K562 (cell line): Measurements from ENCODE around the gene SRCAP. TPM values are rescaled to one million over a fixed set of nuclear protein-coding genes. Genes with fewer than 3 reads are reported as not detected.

Source experiments
- CGGBP1 ChIP-seq: fragments of 250-450 bp; sonication (Bioruptor Pico); IDR thresholded peaks from 2 replicates; pipeline ENCODE4 v1.9.0; 2021; ENCODE audit warnings: mild to moderate bottlenecking
- CTCF ChIP-seq, 3 experiments: IDR thresholded peaks in 2 of 3; conservative IDR thresholded peaks in 1 of 3; 2 replicates each; pipeline ENCODE4 v1.5.1; 2011 to 2012; ENCODE audit warnings: low read length in 3 of 3, mild to moderate bottlenecking in 3 of 3, control low read depth in 2 of 3, improper control_type of control experiment in 1 of 3, inconsistent platforms in 1 of 3, low read depth in 1 of 3, mixed read lengths in 1 of 3, moderate library complexity in 1 of 3; ENCODE audit not compliant: insufficient read depth in 2 of 3
- ETV5 ChIP-seq: sonication (generic); formaldehyde crosslinking; IDR thresholded peaks from 2 replicates; pipeline ENCODE4 v1.4.0; 2020; ENCODE audit warnings: low read depth, mild to moderate bottlenecking, missing genetic modification reagents
- GATA2 ChIP-seq: sonication (generic); formaldehyde crosslinking; IDR thresholded peaks from 2 replicates; pipeline ENCODE4 v1.4.0; 2020; ENCODE audit warnings: mild to moderate bottlenecking, missing genetic modification reagents
- IRF9 ChIP-seq: fragments of 450-650 bp; IDR thresholded peaks from 2 replicates; pipeline ENCODE4 v1.6.1; 2016; ENCODE audit warnings: missing biosample characterization, missing genetic modification characterization
- ZMIZ1 ChIP-seq, 2 experiments: fragments of 150-350 bp in 1 of 2; IDR thresholded peaks; 2 replicates each; pipeline ENCODE4 v1.6.1; 2012 to 2016; ENCODE audit warnings: low read depth in 2 of 2, low read length in 2 of 2, mild to moderate bottlenecking in 1 of 2, moderate library complexity in 1 of 2
- ZNF12 ChIP-seq: sonication (generic); formaldehyde crosslinking; IDR thresholded peaks from 2 replicates; pipeline ENCODE4 v1.4.0; 2020; ENCODE audit warnings: mild to moderate bottlenecking, missing genetic modification reagents
- ZNF277 ChIP-seq: fragments of 250-450 bp; sonication (Bioruptor Pico); IDR thresholded peaks from 2 replicates; pipeline ENCODE4 v1.8.0; 2022; ENCODE audit warnings: inconsistent platforms, mild to moderate bottlenecking, moderate library complexity, borderline replicate concordance
- ZNF398 ChIP-seq: fragments of 250-450 bp; sonication (Bioruptor Pico); IDR thresholded peaks from 2 replicates; pipeline ENCODE4 v1.8.0; 2021; ENCODE audit warnings: moderate library complexity, mild to moderate bottlenecking, inconsistent platforms
- ZNF592 ChIP-seq: fragments of 450-650 bp; IDR thresholded peaks from 2 replicates; pipeline ENCODE4 v1.6.1; 2017; ENCODE audit warnings: antibody characterized with exemption, mild to moderate bottlenecking
- polyA plus RNA-seq, 8 experiments: library from polyadenylated mRNA; depleted of rRNA in 4 of 8; stranded (reverse) in 5 of 8; unstranded in 3 of 8; fragments of >200 nt; fragmentation: Nextera tagmentation in 2 of 8; fragmentation: Illumina TruSeq in 1 of 8; extraction: Ambion mirVana in 2 of 8; extraction: Trizol in 1 of 8; gene quantifications; 2 replicates each; pipeline versions ENCODE4 v1.2.1 to v1.2.3, GENCODE V29; 2011 to 2014; ENCODE audit warnings: inconsistent platforms in 1 of 8, missing spikeins in 1 of 8
- total RNA-seq, 7 experiments: library from RNA; depleted of rRNA in 6 of 7; stranded (reverse); fragments of >200 nt in 6 of 7; fragmentation: Illumina TruSeq in 2 of 7; extraction: Trizol in 2 of 7; gene quantifications; 2 replicates each; pipeline versions ENCODE4 v1.2.1 to v1.2.3, GENCODE V29; 2011 to 2021; ENCODE audit warnings: low replicate concordance in 1 of 7

Gene SRCAP
- total and polyA plus RNA-seq, 9 of the 15 experiments (the other 6 are each of a cell fraction or from before 2014, with no cell fraction given) = 0.21 to 62.6 (median 5.8) TPM

GRCh38 chr16:30697264-30698138 is 1.5 kb upstream of the SRCAP start (continued):
- TF ChIP-seq ZNF592 = no peak
- no peak for TF ChIP-seq CGGBP1 (CRISPR knock-in tag)
- TF ChIP-seq ETV5 (CRISPR knock-in tag) = no peak
- no peak for TF ChIP-seq IRF9
- no peak for TF ChIP-seq GATA2 (CRISPR knock-in tag)
- TF ChIP-seq ZNF12 (CRISPR knock-in tag) = no peak
- TF ChIP-seq ZNF398 (CRISPR knock-in tag) = no peak
- no peak for TF ChIP-seq ZNF277 (CRISPR knock-in tag)
- no peak for TF ChIP-seq CTCF (IDR thresholded peaks at IDR 0.05 in 2 of 3, conservative IDR thresholded peaks at IDR 0.05 in 1 of 3; ENCODE audit: insufficient read depth in 2 of 3, low read depth in 1 of 3, low read length in 3 of 3)
- TF ChIP-seq ZMIZ1 (IDR thresholded peaks at IDR 0.05; ENCODE audit: low read depth in 2 of 2, low read length in 2 of 2) = no peak
